SU-DHL-6 (cell line): ENCODE measurements around the gene RSBN1L.

ENCODE experiments used
- EZH2phosphoT487 ChIP-seq: fragments of 200-600 bp; sonication (generic), shearing (Covaris generic); conservative IDR thresholded peaks from 2 replicates; pipeline ENCODE4 v1.6.1; 2018; ENCODE audit warnings: mild to moderate bottlenecking, antibody characterized with exemption, low read length, moderate library complexity, mixed read lengths
- TF ChIP-seq, protein P1 (sequence below): fragments of 200-600 bp; sonication (generic); IDR thresholded peaks from one replicate; pipeline ENCODE4 v1.5.1; 2017; ENCODE audit warnings: antibody characterized with exemption, mild to moderate bottlenecking, low read length, moderate library complexity; ENCODE audit not compliant: insufficient read depth, poor library complexity, severe bottlenecking

DNA sequence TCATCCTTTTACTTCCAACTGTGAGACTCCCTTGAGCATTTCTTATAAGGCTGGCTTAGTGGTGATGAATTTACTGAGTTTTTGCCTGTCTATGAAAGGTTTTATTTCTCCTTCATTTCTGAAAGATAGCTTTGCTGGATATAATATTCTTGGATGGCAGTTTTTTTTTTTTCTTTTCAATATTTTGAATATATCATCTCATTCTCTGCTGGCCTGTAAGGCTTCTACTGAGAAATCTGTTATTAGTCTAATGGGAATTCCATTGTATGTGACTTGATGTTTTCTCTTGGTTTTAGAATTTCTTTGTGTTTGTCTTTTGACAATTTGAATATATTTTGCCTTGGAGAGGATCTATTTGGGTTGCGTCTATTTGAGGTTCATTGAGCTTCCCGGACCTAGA, 124.7 kb downstream of the RSBN1L start:
- TF ChIP-seq, protein P1, sequence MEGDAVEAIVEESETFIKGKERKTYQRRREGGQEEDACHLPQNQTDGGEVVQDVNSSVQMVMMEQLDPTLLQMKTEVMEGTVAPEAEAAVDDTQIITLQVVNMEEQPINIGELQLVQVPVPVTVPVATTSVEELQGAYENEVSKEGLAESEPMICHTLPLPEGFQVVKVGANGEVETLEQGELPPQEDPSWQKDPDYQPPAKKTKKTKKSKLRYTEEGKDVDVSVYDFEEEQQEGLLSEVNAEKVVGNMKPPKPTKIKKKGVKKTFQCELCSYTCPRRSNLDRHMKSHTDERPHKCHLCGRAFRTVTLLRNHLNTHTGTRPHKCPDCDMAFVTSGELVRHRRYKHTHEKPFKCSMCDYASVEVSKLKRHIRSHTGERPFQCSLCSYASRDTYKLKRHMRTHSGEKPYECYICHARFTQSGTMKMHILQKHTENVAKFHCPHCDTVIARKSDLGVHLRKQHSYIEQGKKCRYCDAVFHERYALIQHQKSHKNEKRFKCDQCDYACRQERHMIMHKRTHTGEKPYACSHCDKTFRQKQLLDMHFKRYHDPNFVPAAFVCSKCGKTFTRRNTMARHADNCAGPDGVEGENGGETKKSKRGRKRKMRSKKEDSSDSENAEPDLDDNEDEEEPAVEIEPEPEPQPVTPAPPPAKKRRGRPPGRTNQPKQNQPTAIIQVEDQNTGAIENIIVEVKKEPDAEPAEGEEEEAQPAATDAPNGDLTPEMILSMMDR: no peak
- no peak for TF ChIP-seq EZH2phosphoT487
